Mesothelial cell of epicardium (in vitro differentiated cells): Measurements from ENCODE around the gene FGF8. TPM values are rescaled to one million over a fixed set of nuclear protein-coding genes. Genes with fewer than 3 reads are reported as not detected.

Experiments used
- DNase-seq, 2 experiments: peaks; one replicate each; pipeline ENCODE4 v3.0.0; 2021; ENCODE audit warnings: low spot score in 2 of 2; ENCODE audit not compliant: unreplicated experiment in 2 of 2
- H3K27ac Mint-ChIP-seq: 2 replicates; pipeline ENCODE4 v1.8.0; 2021; ENCODE audit warnings: mixed read lengths
- H3K27me3 Mint-ChIP-seq: 2 replicates; pipeline ENCODE4 v1.8.0; 2021; ENCODE audit warnings: low read depth, mixed read lengths
- H3K36me3 Mint-ChIP-seq: 2 replicates; pipeline ENCODE4 v1.8.0; 2021; ENCODE audit warnings: mixed read lengths
- H3K4me1 Mint-ChIP-seq: 2 replicates; pipeline ENCODE4 v1.8.0; 2021; ENCODE audit warnings: mixed read lengths
- H3K4me3 Mint-ChIP-seq: 2 replicates; pipeline ENCODE4 v1.8.0; 2021; ENCODE audit warnings: mild to moderate bottlenecking, moderate library complexity, mixed read lengths
- H3K9me3 Mint-ChIP-seq: 2 replicates; pipeline ENCODE4 v1.8.0; 2021; ENCODE audit warnings: mixed read lengths
- CTCF ChIP-seq: fragments of 200-600 bp; sonication (generic); IDR thresholded peaks from one replicate; pipeline ENCODE4 v1.5.0; 2021; ENCODE audit warnings: antibody characterized with exemption; ENCODE audit not compliant: unreplicated experiment
- total RNA-seq: library from RNA; stranded (reverse); gene quantifications from 3 replicates; pipeline ENCODE4 v1.2.1, GENCODE V29; 2021

Gene FGF8
- total RNA-seq, 1 donor from 2014 or later, result not detected

- Mint-ChIP-seq H3K9me3 (no peaks in the 10 kb centered on the region), H3K27ac (no peak overlapping the region), H3K27me3 (peaks cover 2% of the 10 kb centered on the region), H3K4me1 (no peaks in the 10 kb centered on the region), H3K36me3 (no peaks in the 10 kb centered on the region), H3K4me3 (no peak overlapping the region)
- DNase-seq, result no peak
- TF ChIP-seq CTCF, result no peak
Observed at GRCh38 chr10:101724446-101724845, 51.5 kb downstream of the FGF8 start.

GRCh38 chr10:101723176-101723575 lies 52.7 kb downstream of the FGF8 start:
- no peak overlapping the region for H3K4me3 Mint-ChIP-seq
- TF ChIP-seq CTCF, result no peak

GRCh38 chr10:101721806-101722205 lies 54.1 kb downstream of the FGF8 start:
- Mint-ChIP-seq H3K4me3 (no peak overlapping the region), H3K36me3 (no peaks in the 10 kb centered on the region), H3K4me1 (no peaks in the 10 kb centered on the region), H3K27me3 (peaks cover 2% of the 10 kb centered on the region), H3K9me3 (no peaks in the 10 kb centered on the region), H3K27ac (no peak overlapping the region)
- DNase-seq, result no peak
- no peak for TF ChIP-seq CTCF

More at GRCh38 chr10:101723176-101723575, 52.7 kb downstream of the FGF8 start:
- H3K27ac Mint-ChIP-seq, result no peak overlapping the region
- no peaks in the 10 kb centered on the region for H3K9me3 Mint-ChIP-seq
- DNase-seq, result no peak
- peaks cover 2% of the 10 kb centered on the region for H3K27me3 Mint-ChIP-seq
- no peaks in the 10 kb centered on the region for H3K4me1 Mint-ChIP-seq
- no peaks in the 10 kb centered on the region for H3K36me3 Mint-ChIP-seq

GRCh38 chr10:101720606-101721230 lies 55.2 kb downstream of the FGF8 start:
- Mint-ChIP-seq H3K4me3 (no peak overlapping the region), H3K36me3 (no peaks in the 10 kb centered on the region), H3K27ac (no peak overlapping the region), H3K27me3 (peaks cover 3% of the 10 kb centered on the region), H3K4me1 (no peaks in the 10 kb centered on the region), H3K9me3 (no peaks in the 10 kb centered on the region)
- TF ChIP-seq CTCF, result no peak
- no peak for DNase-seq

Other genes starting within 250 kb of the FGF8 start
- gene POLL, start 187.9 kb downstream of the FGF8 start, total RNA-seq, result 44.5 to 47.3 TPM (median 46.6 TPM) in 3 replicates
- gene DPCD, start 187.8 kb downstream of the FGF8 start, total RNA-seq, result 23.0 to 23.8 TPM (median 23.0 TPM) in 3 replicates
- 63.2 to 65.9 TPM (median 65.6 TPM) in 3 replicates for gene FBXW4, start 80.9 kb downstream of the FGF8 start, total RNA-seq
- gene NPM3, start 7.3 kb upstream of the FGF8 start, total RNA-seq, result 42.4 to 45.6 TPM (median 45.2 TPM) in 3 replicates
- 162 to 168 TPM (median 165 TPM) in 3 replicates for gene OGA, start 42.3 kb upstream of the FGF8 start, total RNA-seq
- gene KCNIP2, start 67.7 kb upstream of the FGF8 start, total RNA-seq, result 6.5 to 6.9 TPM (median 6.8 TPM) in 3 replicates